Tibial nerve (tissue), 3 donors: ENCODE data around the gene PELO.

Experiments used
- POLR2A ChIP-seq, 2 donors: fragments of 450-650 bp; IDR thresholded peaks; one replicate each; pipeline ENCODE4 v1.6.1; 2017; ENCODE audit warnings: antibody characterized with exemption in 2 of 2, mild to moderate bottlenecking in 2 of 2, moderate library complexity in 2 of 2
- TF ChIP-seq, protein P1 (sequence below), 5 experiments: fragments of 200-600 bp in 3 of 5; fragments of 450-650 bp in 2 of 5; sonication (generic) in 3 of 5; IDR thresholded peaks; one replicate each; pipeline ENCODE4 v1.5.1; 2016 to 2019; ENCODE audit warnings: antibody characterized with exemption in 5 of 5, mild to moderate bottlenecking in 3 of 5, moderate library complexity in 2 of 5

GRCh38 chr5:52827815-52828214 lies 40.1 kb downstream of the PELO start:
- TF ChIP-seq, protein P1, sequence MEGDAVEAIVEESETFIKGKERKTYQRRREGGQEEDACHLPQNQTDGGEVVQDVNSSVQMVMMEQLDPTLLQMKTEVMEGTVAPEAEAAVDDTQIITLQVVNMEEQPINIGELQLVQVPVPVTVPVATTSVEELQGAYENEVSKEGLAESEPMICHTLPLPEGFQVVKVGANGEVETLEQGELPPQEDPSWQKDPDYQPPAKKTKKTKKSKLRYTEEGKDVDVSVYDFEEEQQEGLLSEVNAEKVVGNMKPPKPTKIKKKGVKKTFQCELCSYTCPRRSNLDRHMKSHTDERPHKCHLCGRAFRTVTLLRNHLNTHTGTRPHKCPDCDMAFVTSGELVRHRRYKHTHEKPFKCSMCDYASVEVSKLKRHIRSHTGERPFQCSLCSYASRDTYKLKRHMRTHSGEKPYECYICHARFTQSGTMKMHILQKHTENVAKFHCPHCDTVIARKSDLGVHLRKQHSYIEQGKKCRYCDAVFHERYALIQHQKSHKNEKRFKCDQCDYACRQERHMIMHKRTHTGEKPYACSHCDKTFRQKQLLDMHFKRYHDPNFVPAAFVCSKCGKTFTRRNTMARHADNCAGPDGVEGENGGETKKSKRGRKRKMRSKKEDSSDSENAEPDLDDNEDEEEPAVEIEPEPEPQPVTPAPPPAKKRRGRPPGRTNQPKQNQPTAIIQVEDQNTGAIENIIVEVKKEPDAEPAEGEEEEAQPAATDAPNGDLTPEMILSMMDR (IDR thresholded peaks at IDR 0.05) = no peak
- TF ChIP-seq POLR2A (IDR thresholded peaks at IDR 0.05) = no peak
